Muscle layer of colon (tissue), 2 donors: Measurements from ENCODE around the gene CPTP.

Source experiments
- H3K27ac ChIP-seq: one replicate; pipeline ENCODE4 v1.7.0; 2013; ENCODE audit warnings: low read depth, mild to moderate bottlenecking, low read length, moderate library complexity
- H3K27me3 ChIP-seq, 2 donors: one replicate each; pipeline ENCODE4 v1.7.0; 2013; ENCODE audit warnings: low read length in 2 of 2, mild to moderate bottlenecking in 2 of 2; ENCODE audit not compliant: insufficient read depth in 2 of 2, control insufficient read depth in 1 of 2
- H3K36me3 ChIP-seq: one replicate; pipeline ENCODE4 v1.7.0; 2013; ENCODE audit warnings: mild to moderate bottlenecking, low read length; ENCODE audit not compliant: insufficient read depth
- H3K4me1 ChIP-seq: one replicate; pipeline ENCODE4 v1.7.0; 2013; ENCODE audit warnings: mild to moderate bottlenecking, low read length; ENCODE audit not compliant: insufficient read depth
- H3K4me3 ChIP-seq, 2 donors: one replicate each; pipeline ENCODE4 v1.7.0; 2013; ENCODE audit warnings: low read length in 2 of 2, low read depth in 1 of 2, mild to moderate bottlenecking in 1 of 2, moderate library complexity in 1 of 2
- H3K9ac ChIP-seq: one replicate; pipeline ENCODE4 v1.7.0; 2013; ENCODE audit warnings: low read length
- H3K9me3 ChIP-seq: one replicate; pipeline ENCODE4 v1.7.0; 2013; ENCODE audit warnings: mild to moderate bottlenecking, low read length
- donor health status: abdominal sarcoma.
- donor health status: Adenocarcinoma of cecum.

CPTP gene

DNA sequence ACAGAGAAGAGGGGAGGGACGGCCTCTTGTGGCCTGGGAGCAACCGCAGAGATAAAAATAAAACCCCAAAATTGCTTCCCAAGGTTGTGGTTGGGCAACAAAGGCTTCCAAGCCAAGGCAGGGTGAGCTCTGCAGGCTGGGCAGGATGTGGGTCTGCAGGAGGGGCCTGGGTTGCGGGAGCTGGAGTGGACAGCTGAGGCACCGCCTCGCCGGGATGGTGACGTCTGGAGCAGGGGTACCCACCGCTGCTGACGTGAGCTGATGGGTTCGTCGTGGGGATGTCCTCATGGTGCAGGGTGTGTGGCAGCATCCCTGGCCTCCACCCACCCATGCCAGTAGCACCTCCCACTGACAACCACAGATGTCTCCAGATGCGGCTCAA lies 46.8 kb downstream of the CPTP start:
- H3K27ac ChIP-seq: no peak overlapping the region
- peaks cover 14% of the 10 kb centered on the region for H3K36me3 ChIP-seq
- no peak overlapping the region for H3K9ac ChIP-seq
- H3K4me1 ChIP-seq: peaks cover 23% of the 10 kb centered on the region
- H3K27me3 ChIP-seq: no peaks in the 10 kb centered on the region
- H3K9me3 ChIP-seq: no peaks in the 10 kb centered on the region
- H3K4me3 ChIP-seq: no peak overlapping the region

DNA sequence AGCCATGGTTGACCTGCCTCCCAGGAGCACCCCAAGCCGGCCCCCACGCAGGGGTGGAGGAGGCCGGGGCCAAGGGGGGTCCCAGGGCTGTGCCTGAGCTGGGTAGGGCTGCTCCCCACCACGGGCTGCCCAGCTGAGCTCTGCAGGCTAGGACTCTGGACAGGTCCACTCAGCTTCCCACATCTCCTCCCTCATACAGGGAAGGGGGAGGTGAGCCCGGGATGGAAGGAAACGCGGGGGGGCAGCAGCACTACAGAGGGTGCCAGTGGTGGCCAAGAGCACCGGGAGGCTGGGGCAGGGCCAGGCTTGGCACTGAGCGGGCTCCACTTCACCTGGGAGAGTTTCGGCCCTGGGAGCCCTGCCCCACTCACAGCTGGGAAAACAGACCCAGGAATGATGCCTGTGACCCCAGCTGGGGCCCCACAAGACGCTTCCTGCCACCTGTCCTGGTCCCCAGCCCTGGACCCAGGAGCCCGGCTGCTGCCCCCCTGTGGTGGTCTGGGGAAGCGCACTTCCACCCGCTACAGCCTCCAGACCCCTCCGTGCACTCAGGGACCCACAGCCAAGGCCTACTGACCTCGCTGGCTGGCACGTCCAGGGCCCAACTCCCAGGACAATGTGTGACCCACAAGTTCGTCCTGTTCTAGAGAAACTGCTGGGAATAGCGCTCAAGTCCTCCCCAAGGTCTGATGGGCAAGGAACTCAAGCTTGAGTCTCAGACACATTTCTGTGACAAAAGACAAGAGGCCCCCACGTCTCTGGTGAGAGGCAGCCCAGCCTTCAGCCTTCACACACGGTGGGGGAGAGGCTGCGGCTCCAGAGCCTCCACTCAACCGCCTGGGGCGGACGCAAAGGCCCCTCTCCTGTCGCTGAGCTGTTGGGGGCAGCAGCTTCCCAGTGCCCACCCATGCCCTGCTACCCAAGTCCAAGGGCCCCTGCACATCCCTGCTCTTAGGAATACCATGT lies 47.4 kb downstream of the CPTP start:
- no peaks in the 10 kb centered on the region for H3K9me3 ChIP-seq
- no peak overlapping the region for H3K4me3 ChIP-seq
- peaks cover 14% of the 10 kb centered on the region for H3K36me3 ChIP-seq
- peaks cover 23% of the 10 kb centered on the region for H3K4me1 ChIP-seq
- H3K27ac ChIP-seq: no peak overlapping the region
- no peak overlapping the region for H3K9ac ChIP-seq
- H3K27me3 ChIP-seq: no peaks in the 10 kb centered on the region

DNA sequence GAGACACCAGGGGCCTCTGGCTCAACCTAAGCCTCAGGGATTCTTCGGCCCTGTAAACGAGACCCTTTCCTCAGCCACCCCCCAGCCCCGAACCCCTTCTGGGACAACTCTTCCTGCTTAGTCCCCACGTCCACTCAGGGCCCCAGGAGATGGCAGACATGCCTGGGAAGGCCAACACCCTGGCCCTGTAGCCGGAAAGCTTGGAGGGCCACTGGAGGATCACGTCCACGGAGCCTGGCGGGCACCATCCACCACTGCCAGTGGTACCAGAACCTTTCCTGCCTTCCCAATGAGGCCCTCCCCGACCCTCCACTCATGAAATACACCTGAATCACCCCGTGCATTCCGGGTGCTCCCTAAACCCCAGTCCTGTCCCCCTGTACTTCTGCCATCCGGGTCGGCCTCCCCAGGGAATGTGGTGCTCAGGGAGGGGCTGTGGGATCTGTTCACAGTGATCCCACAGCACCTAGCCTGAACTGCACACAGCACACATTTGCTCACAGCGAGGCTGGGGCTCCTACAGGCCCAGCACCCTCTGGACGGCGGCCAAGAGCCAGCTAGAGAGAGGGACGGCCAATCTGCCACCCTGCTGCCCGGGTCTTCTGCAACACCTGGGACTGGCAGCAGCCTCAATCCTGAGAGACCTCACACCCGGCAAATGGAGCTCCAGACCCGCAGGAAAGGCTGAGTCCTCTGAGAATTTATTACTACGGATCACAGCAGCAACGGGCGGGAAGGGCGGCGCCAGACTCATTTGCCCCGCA lies 48.6 kb downstream of the CPTP start:
- Histone ChIP-seq H3K9me3 (no peaks in the 10 kb centered on the region), H3K27me3 (no peaks in the 10 kb centered on the region), H3K4me3 (no peak overlapping the region), H3K36me3 (peaks cover 14% of the 10 kb centered on the region), H3K27ac (no peak overlapping the region), H3K9ac (no peak overlapping the region), H3K4me1 (peaks cover 23% of the 10 kb centered on the region)

DNA sequence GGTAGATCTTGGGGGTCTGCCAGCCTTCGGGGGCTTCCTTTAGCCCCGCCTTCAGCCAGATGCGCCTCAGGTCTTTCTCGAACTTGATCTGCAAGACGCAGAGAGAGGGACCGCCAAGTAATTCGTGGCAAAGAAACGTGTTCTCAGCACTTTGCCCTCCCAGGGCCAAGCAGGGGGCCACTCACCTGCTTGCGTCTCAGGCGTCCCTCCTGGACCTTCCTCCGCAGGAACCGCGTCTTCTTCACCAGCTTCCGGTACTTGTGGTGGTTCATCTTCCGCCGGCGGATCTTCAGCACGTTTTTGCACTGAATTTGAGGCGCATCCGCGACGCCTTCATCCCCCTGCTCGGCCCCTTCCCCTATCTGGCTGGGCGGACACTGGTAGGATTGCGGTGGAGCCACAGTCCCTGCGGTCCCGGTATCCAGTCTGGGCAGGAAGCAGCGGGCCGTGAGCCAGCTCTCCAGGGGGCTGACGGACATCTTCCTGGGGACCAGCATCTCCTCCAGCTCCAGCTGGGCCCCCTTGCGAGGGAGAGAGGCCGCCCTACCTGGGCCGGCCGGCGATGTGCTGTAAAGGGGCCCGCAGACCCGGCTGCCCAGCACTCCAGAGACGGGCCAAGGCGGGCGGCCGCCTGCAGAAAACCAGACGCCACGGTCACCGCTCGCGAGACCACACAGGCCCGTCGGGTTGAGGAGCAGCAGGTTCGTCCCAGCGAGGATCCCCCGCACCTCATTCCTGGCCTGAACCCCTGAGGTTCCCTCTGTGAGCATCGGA lies 49.4 kb downstream of the CPTP start:
- Histone ChIP-seq H3K9me3 (no peaks in the 10 kb centered on the region), H3K36me3 (peaks cover 14% of the 10 kb centered on the region), H3K27ac (no peak overlapping the region), H3K27me3 (no peaks in the 10 kb centered on the region), H3K4me3 (peak overlapping the region; percentile 71 to 76), H3K9ac (peak overlapping the region; percentile 53), H3K4me1 (peaks cover 23% of the 10 kb centered on the region)

DNA sequence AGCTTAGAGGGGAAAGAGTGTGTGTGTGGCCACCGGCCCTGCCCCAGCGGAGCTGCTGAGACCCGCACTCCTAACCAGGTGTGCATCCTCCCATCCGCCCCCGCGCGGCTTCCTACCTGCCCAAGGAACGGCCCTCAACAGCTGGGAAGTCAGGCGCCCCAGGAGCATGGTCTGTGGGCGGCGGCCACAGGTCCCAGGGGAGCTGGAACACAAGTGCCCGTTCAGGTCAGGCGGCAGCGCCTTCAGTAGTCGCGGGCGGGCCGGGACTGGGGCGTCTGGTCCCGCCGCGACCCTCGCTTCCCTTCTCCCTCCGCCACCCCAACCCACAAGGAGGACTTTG lies 50.0 kb downstream of the CPTP start:
- H3K9me3 ChIP-seq: no peaks in the 10 kb centered on the region
- H3K4me1 ChIP-seq: peaks cover 23% of the 10 kb centered on the region
- H3K36me3 ChIP-seq: peaks cover 14% of the 10 kb centered on the region
- H3K4me3 ChIP-seq: peak overlapping the region; percentile 71 to 76
- peak overlapping the region; percentile 53 for H3K9ac ChIP-seq
- no peaks in the 10 kb centered on the region for H3K27me3 ChIP-seq
- H3K27ac ChIP-seq: peak overlapping the region; percentile 98

DNA sequence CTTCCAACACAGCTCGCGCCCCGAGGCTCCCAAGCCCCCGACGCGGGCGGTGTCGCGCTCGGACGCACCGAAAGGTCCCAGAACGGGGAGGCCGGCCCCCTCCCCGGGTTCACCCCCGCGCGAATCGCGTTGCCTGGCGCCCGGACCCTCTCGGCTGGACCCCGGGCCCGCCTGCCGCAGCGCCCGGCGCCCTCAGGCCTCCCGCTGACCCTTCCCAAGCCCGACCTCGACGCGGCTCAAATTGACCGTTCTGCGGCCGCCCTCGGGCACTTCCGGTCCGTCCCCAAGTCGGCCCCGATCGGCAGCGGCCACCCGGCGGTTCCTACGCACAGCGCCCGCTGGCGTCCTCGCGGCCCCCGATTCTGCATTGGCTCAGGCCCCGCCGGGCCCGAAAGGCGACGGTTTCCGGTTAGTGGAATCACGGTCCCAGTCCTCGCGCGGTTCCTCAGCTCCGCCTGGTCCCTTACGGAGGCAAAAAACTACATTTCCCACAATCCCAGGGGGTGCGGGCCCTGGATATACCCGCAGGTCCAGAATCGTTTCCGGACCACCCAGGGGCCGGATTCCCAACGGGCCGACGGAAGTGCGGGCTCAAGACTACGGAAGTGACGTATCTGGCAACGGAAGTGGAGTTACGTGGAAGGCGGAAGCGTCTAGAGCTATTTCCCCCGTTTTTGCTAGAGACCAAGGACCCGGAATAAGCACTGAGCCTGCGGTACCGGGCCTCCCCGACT lies 50.5 kb downstream of the CPTP start, which contains the start of gene AURKAIP1:
Gene AURKAIP1, minus strand, starts transcription at position 279 of the 734 bp plus-strand sequence. CDS start 451 bp downstream, outside the sequence.
- H3K27me3 ChIP-seq: no peaks in the 10 kb centered on the region
- H3K4me1 ChIP-seq: peaks cover 23% of the 10 kb centered on the region
- peak within 1 kb of the TSS; percentile 98 for H3K27ac ChIP-seq
- H3K36me3 ChIP-seq: peaks cover 14% of the 10 kb centered on the region
- no peaks in the 10 kb centered on the region for H3K9me3 ChIP-seq
- peak within 1 kb of the TSS; percentile 53 for H3K9ac ChIP-seq
- H3K4me3 ChIP-seq: peak within 1 kb of the TSS; percentile 71 to 76

DNA sequence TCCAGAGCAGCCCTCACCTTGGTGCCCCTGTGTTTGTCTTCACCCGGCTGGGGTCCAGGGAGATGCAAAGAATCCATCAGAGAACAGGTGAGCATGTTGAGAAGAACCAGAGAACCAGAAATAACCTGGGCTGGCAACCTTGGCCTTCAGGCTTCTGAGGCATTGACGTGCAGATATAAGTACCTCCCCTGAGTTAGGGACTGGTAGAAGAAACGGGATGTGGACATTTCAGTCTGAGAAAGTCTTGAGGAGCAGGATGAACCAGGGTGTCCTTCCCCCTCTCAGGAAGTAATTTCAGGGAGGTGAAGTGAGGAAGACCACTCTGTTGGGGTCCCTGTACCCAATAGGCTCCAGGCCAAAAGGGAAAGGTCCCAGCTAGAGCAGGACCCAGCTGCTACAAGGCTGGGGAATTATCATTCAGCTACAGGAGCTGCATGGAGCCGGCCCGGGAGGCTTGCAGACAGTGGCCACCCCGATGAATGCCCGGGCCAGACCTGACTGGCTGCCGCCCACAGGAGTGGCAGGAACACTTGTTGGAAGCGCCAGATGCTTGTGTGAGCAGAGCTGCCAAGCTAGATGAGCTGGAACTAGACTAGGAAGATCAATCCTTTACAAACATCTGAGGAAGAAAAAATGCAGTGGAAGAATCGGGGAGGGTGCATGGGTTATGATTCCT lies 52.1 kb downstream of the CPTP start:
- H3K27me3 ChIP-seq: no peaks in the 10 kb centered on the region
- H3K4me3 ChIP-seq: no peak overlapping the region
- no peaks in the 10 kb centered on the region for H3K9me3 ChIP-seq
- H3K9ac ChIP-seq: no peak overlapping the region
- H3K27ac ChIP-seq: no peak overlapping the region
- peaks cover 19% of the 10 kb centered on the region for H3K4me1 ChIP-seq
- H3K36me3 ChIP-seq: peaks cover 20% of the 10 kb centered on the region

DNA sequence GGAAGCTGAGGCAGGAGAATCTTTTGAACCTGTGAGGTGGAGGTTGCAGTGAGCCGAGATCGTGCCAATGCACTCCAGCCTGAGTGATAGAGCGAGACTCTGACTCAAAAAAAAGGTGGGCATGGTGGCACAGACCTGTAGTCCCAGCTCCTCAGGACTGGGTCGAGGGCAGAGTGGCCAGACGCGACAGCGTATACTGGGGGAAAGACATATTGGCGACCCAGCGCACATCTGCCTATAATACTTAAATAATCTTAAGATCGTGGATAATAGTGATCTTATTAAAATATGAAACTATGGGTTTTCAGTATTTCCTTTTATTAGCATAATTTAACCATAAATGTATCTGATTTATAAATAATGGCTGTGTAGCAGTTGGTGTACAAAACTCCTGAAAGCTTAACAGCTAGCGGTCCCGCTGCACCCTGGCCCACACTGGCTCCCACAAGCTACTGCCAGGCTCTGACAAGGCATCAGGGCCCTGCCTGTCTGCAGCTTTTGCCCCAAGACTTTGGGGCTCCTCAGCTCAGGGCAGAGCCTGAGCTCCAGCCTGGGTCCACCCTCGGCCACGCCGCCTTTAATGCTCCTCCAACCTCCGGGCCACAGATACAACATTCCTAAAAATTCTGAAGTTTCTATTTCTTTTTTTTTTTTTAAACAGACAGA lies 53.1 kb downstream of the CPTP start:
- Histone ChIP-seq H3K36me3 (peaks cover 20% of the 10 kb centered on the region), H3K9ac (no peak overlapping the region), H3K27me3 (no peaks in the 10 kb centered on the region), H3K4me3 (no peak overlapping the region), H3K9me3 (no peaks in the 10 kb centered on the region), H3K4me1 (peaks cover 13% of the 10 kb centered on the region), H3K27ac (no peak overlapping the region)
